Stimulated activated CD4-positive, alpha-beta T cell treated with anti-CD3 and anti-CD28 coated beads, Interleukin-1b, Interleukin-23, amount 100 ng/mL, for 1 hour (primary cell): ENCODE data around the gene DNAJC12.
"Not testable (repeated sequence)": the region's sequence is repeated elsewhere in the genome, so short reads cannot be mapped to it uniquely, and the experiment has no call there.

Experiments used
- DNase-seq, 2 donors: peaks; one replicate each; pipeline ENCODE4 v3.0.0-alpha.2; 2020; ENCODE audit warnings: low read depth in 2 of 2

Gene DNAJC12

DNA sequence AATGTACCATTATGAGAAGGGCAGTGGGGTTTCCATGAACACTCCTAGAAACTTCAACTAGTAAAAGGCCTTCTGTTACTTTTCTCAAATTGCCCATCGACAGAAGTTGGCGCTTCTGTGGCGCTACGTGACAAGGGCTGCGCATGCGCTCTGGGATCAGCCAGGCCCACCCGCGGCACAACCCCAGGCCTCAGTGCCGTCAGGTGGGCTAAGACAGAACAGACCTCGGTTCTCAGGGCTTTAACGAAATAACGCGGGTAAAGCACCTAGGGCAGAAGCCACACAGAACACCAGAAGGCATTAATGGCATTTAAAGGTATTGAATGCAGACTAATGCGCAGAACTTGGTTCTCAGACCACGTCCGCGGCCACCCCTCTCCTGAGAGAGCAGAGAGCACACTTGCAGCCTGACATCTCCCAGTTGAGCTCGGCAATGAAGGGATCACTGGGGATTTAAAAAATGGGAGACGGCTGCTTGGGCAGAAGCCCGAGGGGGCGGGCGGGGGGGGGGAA, 74.4 kb downstream of the DNAJC12 start:
- peak; percentile 46 to 64 for DNase-seq

DNA sequence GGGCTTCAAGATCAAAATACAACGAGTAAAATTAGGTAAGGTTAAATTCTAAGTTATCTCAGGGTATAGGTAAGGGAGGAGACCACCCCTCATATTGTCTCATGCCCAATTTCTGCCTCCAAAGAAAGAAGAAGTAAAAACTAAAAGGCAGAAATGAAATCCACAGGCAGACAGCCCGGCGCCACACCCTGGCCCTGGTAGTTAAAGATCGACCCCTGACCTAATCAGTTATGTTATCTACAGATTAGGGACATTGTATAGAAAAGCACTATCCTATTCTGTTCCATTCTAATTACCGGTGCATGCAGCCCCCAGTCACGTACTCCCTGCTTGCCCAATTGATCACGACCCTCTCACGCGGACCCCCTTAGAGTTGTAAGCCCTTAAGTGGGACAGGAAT, 75.4 kb downstream of the DNAJC12 start:
- DNase-seq = not testable (repeated sequence)

DNA sequence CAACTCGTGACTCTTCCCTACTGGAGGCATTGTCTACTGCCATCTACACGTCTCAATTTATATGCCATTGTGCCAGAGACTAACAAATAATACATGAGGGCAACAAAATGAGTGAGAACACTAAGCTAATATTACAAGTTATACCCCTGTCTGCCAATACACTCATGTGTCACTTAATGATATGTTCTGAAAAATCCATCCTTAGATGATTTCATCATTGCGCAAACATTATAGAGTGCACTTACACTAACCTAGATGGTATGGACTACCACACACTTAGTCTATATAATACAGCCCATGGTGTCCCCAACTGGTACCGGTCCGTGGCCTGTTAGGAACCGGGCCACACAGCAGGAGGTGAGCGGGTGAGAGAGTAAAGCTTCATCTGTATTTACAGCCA, 77.7 kb downstream of the DNAJC12 start:
- no peak for DNase-seq
